HG03558 (cell line): Measurements from ENCODE around the gene CASP12.
"Not testable (repeated sequence)": the region's sequence is repeated elsewhere in the genome, so short reads cannot be mapped to it uniquely, and the experiment has no call there.

Source experiments
- ATAC-seq: cut with Tn5 transposase; IDR thresholded peaks from one replicate; pipeline ENCODE4 v1.9.1; 2021; ENCODE audit warnings: moderate number of reproducible peaks; ENCODE audit not compliant: unreplicated experiment; ENCODE audit errors: extremely low read depth

CASP12 gene

GRCh38 chr11:104897891-104898684 is at the start of gene CASP12:
Gene CASP12, minus strand, starts transcription at chr11:104898460.
- no peak for ATAC-seq

DNA sequence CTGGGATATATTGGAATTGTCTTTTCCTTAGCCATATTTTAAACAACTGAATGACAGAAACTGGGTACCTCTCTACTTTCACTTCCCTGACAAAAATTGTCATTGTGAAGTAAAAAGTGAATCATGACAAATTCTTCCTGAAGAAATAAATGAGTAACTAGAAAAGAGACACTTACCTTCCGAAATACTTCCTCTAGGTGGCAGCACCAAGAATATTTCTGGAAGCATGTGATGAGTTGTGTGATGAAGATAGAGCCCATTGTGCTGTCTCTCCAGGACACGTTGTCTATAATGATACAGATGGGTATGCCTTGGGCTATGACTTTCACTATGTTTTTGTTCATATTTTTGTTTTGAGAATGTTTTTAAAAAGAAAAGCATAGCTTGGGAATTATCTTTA is 48.6 kb upstream of the CASP12 start:
- ATAC-seq = peak; percentile 96

- ATAC-seq = no peak
Observed at GRCh38 chr11:104944076-104944475, 45.8 kb upstream of the CASP12 start.

GRCh38 chr11:104943561-104943960 is 45.3 kb upstream of the CASP12 start:
- ATAC-seq = no peak

GRCh38 chr11:104934594-104934993 is 36.3 kb upstream of the CASP12 start:
- ATAC-seq = no peak

DNA sequence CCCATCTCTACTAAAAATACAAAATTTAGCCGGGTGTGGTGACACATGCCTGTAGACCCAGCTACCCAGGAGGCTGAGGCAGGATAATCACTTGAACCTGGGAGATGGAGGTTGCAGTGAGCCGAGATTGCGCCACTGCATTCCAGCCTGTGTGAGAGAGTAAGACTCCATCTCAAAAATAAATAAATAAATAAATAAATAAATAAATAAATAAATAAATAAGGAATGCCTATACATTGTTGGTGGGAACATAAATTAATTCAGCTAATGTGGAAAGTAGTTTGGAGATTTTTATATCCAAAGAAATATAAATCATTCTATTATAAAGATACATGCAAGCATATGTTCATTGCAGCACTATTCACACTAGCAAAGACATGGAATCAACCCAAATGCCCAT is 35.8 kb upstream of the CASP12 start:
- not testable (repeated sequence) for ATAC-seq

- no peak for ATAC-seq
Observed at GRCh38 chr11:104928811-104929210, 30.6 kb upstream of the CASP12 start.

GRCh38 chr11:104926771-104927611 is 28.7 kb upstream of the CASP12 start:
- ATAC-seq = no peak

- no peak for ATAC-seq
Observed at GRCh38 chr11:104925850-104926249, 27.6 kb upstream of the CASP12 start.

- ATAC-seq = no peak
Observed at GRCh38 chr11:104918113-104918824, 20.0 kb upstream of the CASP12 start.

GRCh38 chr11:104917271-104918112 is 19.2 kb upstream of the CASP12 start:
- ATAC-seq = no peak

DNA sequence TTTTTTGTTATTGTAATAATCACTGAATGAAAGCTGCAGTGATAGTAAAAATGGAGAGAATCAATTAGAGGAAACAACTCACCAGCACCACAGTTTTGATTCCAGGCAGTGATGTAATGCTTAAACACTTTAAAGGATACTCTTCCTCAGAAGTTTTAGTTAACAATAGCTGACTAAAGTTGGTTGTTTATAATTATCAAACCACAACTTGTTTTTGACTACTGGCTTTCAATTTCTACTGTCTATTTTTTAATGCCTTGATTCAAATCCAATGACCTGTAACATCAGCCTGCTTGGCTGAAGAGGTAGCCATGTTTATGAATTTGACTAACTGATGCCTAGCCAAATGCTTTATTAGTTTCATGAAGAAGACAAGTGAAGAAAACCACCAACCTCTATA is 18.2 kb upstream of the CASP12 start:
- ATAC-seq = no peak

- ATAC-seq = no peak
Observed at GRCh38 chr11:104912102-104912501, 13.8 kb upstream of the CASP12 start.

DNA sequence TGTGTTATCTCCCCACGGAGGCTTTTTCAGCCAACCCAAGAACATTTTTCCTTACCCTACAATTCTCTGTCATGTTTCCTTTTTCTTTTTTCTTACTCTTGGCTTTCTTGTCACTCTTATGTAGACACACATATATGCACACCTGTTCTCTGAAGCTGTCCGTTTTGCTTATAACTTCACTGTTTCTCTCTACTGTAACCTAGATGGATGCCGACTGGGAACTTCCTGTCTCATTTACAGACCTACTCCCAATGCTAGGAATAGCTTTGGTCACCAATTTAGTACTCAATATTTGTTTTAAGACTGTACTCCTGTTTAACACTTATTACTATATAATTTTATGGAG is 9.9 kb upstream of the CASP12 start:
- ATAC-seq = no peak

GRCh38 chr11:104907521-104908185 is 9.4 kb upstream of the CASP12 start:
- no peak for ATAC-seq

- ATAC-seq = no peak
Observed at GRCh38 chr11:104905271-104905670, 7.0 kb upstream of the CASP12 start.

GRCh38 chr11:104899226-104899625 is 966 bp upstream of the CASP12 start:
- no peak for ATAC-seq

GRCh38 chr11:104898685-104899013 is 389 bp upstream of the CASP12 start:
- ATAC-seq = no peak

DNA sequence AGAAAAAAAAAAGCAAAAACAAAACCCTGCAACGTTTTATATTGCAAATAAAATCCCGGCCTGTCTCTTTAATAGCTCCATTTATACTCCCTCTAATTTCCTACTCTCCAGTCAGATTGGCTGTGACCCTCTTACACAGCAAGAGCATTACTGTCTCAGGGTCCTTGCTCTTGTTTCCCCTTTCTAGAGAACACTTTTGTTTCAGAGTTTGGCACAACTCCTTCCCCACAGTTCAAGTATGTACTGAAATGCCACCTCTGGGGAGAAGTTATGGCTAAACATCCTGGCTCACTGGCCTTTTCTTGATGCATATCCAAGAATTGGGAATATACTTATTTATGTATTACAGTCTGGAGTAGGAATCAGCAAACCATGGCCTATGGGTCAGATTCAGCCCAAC is 2.6 kb downstream of the CASP12 start:
- no peak for ATAC-seq

DNA sequence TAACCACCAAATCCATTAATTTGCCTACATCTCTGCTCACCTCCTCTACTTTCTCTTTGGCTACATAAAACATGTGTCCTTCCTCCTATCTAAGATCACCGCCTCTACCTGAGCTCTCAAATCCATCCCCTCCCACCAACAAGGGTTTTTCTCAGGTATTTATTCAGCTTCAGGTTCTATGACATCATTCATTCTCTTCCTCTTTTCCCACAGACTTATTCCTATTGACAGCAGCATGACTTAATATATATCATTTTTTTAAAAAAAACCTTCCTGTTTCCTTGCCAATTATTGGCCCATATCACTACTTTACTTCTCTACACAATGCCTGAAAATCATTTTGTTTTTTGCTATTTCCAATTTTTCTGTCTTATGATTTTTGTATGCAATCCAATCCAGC is 4.4 kb downstream of the CASP12 start:
- ATAC-seq = no peak
